K562 (cell line): ENCODE results near the gene TENT5A. TPM values are rescaled to one million over a fixed set of nuclear protein-coding genes. Genes with fewer than 3 reads are reported as not detected.

Experiments
- ATAC-seq: fragments of 200-7000 bp; cut with Tn5 transposase; 3 replicates; pipeline ENCODE4 v1.9.1; 2020; ENCODE audit warnings: moderate library complexity
- BruUV-seq: library from RNA; stranded (reverse); fragments of 400-500 nt; replicated peaks from 2 replicates; lab custom pipeline; 2021; lab: Mats Ljungman, UMichigan
- CTCF ChIA-PET: fragments of 300-600 bp; formaldehyde crosslinking; extraction: SDS; loops from one replicate; lab custom pipeline; 2021; ENCODE audit warnings: low intra/inter-chr PET ratio; lab: Yijun Ruan, JAX
- POLR2A ChIA-PET: fragments of 300-600, 350-650 bp; sonication (Branson Sonifier 250); formaldehyde crosslinking; extraction: SDS; loops from one replicate; lab custom pipeline; 2021; ENCODE audit warnings: antibody characterized with exemption, inconsistent platforms; lab: Yijun Ruan, JAX
- DNase-seq, 4 experiments: peaks; one replicate each; pipeline versions ENCODE4 v3.0.0 to v3.0.0-alpha.2; 2011 to 2018; ENCODE audit warnings: low spot score in 3 of 4, mixed read lengths in 3 of 4; ENCODE audit errors: extremely low read depth in 1 of 4
- FAIRE-seq: peaks from 2 replicates; lab custom pipeline; 2011; peaks lifted over from hg19 to GRCh38; lab: Jason Lieb, UNC
- H2AFZ ChIP-seq: 2 replicates; pipeline ENCODE4 v1.6.0; 2011; ENCODE audit warnings: low read depth, low read length, control low read depth, inconsistent platforms
- H3K27ac ChIP-seq: fragments of 200-600 bp; 3 replicates; pipeline ENCODE4 v1.8.0; 2011; ENCODE audit warnings: low read depth, mild to moderate bottlenecking, control low read depth, inconsistent platforms, low read length, moderate library complexity, mixed read lengths; ENCODE audit errors: extremely low read depth
- H3K27me3 ChIP-seq, 2 experiments: fragments of 300-600 bp in 1 of 2; 2 replicates in 1 of 2; 3 replicates in 1 of 2; pipeline versions ENCODE4 v1.6.0 to v1.8.0; 2011; ENCODE audit warnings: inconsistent platforms in 2 of 2, low read length in 2 of 2, mild to moderate bottlenecking in 1 of 2, mixed read lengths in 1 of 2, moderate library complexity in 1 of 2; ENCODE audit not compliant: control insufficient read depth in 2 of 2, insufficient read depth in 2 of 2
- H3K36me3 ChIP-seq: fragments of 300-600 bp; 3 replicates; pipeline ENCODE4 v1.8.0; 2011; ENCODE audit warnings: mild to moderate bottlenecking, low read length, inconsistent platforms; ENCODE audit not compliant: control insufficient read depth, insufficient read depth
- H3K4me1 ChIP-seq, 2 experiments: fragments of 200-600 bp in 1 of 2; replicated peaks in 1 of 2; 2 replicates in 1 of 2; 3 replicates in 1 of 2; pipeline versions ENCODE4 v1.5.1 to v1.8.0; 2011; ENCODE audit warnings: inconsistent platforms in 2 of 2, low read length in 2 of 2, mild to moderate bottlenecking in 1 of 2, mixed read lengths in 1 of 2, moderate library complexity in 1 of 2; ENCODE audit not compliant: control insufficient read depth in 2 of 2, insufficient read depth in 2 of 2
- H3K4me2 ChIP-seq: 2 replicates; pipeline ENCODE4 v1.6.1; 2011; ENCODE audit warnings: low read length, control low read depth, inconsistent platforms, mixed read lengths; ENCODE audit not compliant: insufficient read depth
- H3K4me3 ChIP-seq: fragments of 200-600 bp; sonication (generic), shearing (Covaris generic); 2 replicates; pipeline ENCODE4 v1.5.1; 2016; ENCODE audit warnings: control low read depth, inconsistent platforms
- H3K79me2 ChIP-seq: fragments of 200-600 bp; 3 replicates; pipeline ENCODE4 v1.8.0; 2011; ENCODE audit warnings: low read length, inconsistent platforms; ENCODE audit not compliant: control insufficient read depth, insufficient read depth
- H3K9ac ChIP-seq, 2 experiments: 2 replicates each; pipeline versions ENCODE4 v1.6.0 to v1.6.1; 2011; ENCODE audit warnings: low read depth in 2 of 2, low read length in 2 of 2, control low read depth in 1 of 2, inconsistent platforms in 1 of 2, mild to moderate bottlenecking in 1 of 2, mixed read lengths in 1 of 2; ENCODE audit not compliant: insufficient read depth in 1 of 2
- H3K9me1 ChIP-seq: one replicate; pipeline ENCODE4 v1.6.0; 2011; ENCODE audit warnings: inconsistent platforms, mild to moderate bottlenecking, low read length, moderate library complexity; ENCODE audit not compliant: control insufficient read depth, insufficient read depth
- H3K9me3 ChIP-seq: replicated peaks from 2 replicates; pipeline ENCODE4 v1.5.1; 2011; ENCODE audit warnings: low read depth, low read length, inconsistent platforms; ENCODE audit not compliant: control insufficient read depth, insufficient read depth
- H4K20me1 ChIP-seq: replicated peaks from 2 replicates; pipeline ENCODE4 v1.6.1; 2011; ENCODE audit warnings: low read length, inconsistent platforms, mixed read lengths; ENCODE audit not compliant: control insufficient read depth, insufficient read depth
- CGGBP1 ChIP-seq: fragments of 250-450 bp; sonication (Bioruptor Pico); IDR thresholded peaks from 2 replicates; pipeline ENCODE4 v1.9.0; 2021; ENCODE audit warnings: mild to moderate bottlenecking
- CTCFL ChIP-seq: IDR thresholded peaks from 2 replicates; pipeline ENCODE4 v1.6.1; 2011; ENCODE audit warnings: borderline replicate concordance, low read depth, mild to moderate bottlenecking, moderate library complexity, low read length; ENCODE audit not compliant: insufficient read depth, poor library complexity, severe bottlenecking
- DDX20 ChIP-seq: fragments of 450-650 bp; IDR thresholded peaks from 2 replicates; pipeline ENCODE4 v1.6.1; 2016; ENCODE audit warnings: missing genetic modification characterization, low read depth, mild to moderate bottlenecking, missing compliant biosample characterization, moderate library complexity
- EP400 ChIP-seq: fragments of 450-650 bp; IDR thresholded peaks from 2 replicates; pipeline ENCODE4 v1.6.1; 2017; ENCODE audit warnings: antibody characterized with exemption, mild to moderate bottlenecking, moderate library complexity
- FOXA3 ChIP-seq, 2 experiments: fragments of 450-650 bp in 1 of 2; sonication (generic) in 1 of 2; formaldehyde crosslinking; IDR thresholded peaks in 1 of 2; conservative IDR thresholded peaks in 1 of 2; 2 replicates each; pipeline versions ENCODE4 v1.4.0 to v1.8.0; 2020 to 2022; ENCODE audit warnings: mild to moderate bottlenecking in 2 of 2, missing genetic modification reagents in 1 of 2
- FOXP1 ChIP-seq: sonication (generic); formaldehyde crosslinking; IDR thresholded peaks from 2 replicates; pipeline ENCODE4 v1.8.0; 2022; ENCODE audit warnings: mild to moderate bottlenecking, missing genetic modification reagents
- GTF2F1 ChIP-seq: IDR thresholded peaks from 2 replicates; pipeline ENCODE4 v1.6.1; 2011; ENCODE audit warnings: low read depth, low read length, improper control_type of control experiment
- HES1 ChIP-seq: fragments of 450-650 bp; IDR thresholded peaks from 2 replicates; pipeline ENCODE4 v1.6.1; 2016; ENCODE audit warnings: low read depth, mild to moderate bottlenecking, moderate library complexity
- HSF4 ChIP-seq: fragments of 250-450 bp; sonication (Bioruptor Pico); IDR thresholded peaks from 2 replicates; pipeline ENCODE4 v2.1.2; 2022; ENCODE audit warnings: mild to moderate bottlenecking, moderate library complexity, borderline replicate concordance
- KDM2B ChIP-seq: fragments of 250-450 bp; sonication (Bioruptor Pico); IDR thresholded peaks from 2 replicates; pipeline ENCODE4 v1.8.0; 2021; ENCODE audit warnings: mild to moderate bottlenecking, moderate library complexity
- NFXL1 ChIP-seq: fragments of 450-650 bp; formaldehyde crosslinking; IDR thresholded peaks from 2 replicates; pipeline ENCODE4 v1.4.0; 2021; ENCODE audit warnings: mild to moderate bottlenecking
- RAD51 ChIP-seq: fragments of 450-650 bp; IDR thresholded peaks from 2 replicates; pipeline ENCODE4 v1.7.1; 2016; ENCODE audit warnings: low read depth, mild to moderate bottlenecking, borderline replicate concordance
- SMAD2 ChIP-seq: fragments of 150-350 bp; IDR thresholded peaks from 2 replicates; pipeline ENCODE4 v1.6.1; 2014; ENCODE audit warnings: low read depth, mild to moderate bottlenecking, low read length
- SMARCA4 ChIP-seq: fragments of 450-650 bp; IDR thresholded peaks from 2 replicates; pipeline ENCODE4 v1.6.1; 2016
- SNRNP70 ChIP-seq: fragments of 200-400 bp; formaldehyde crosslinking; optimal IDR thresholded peaks from 2 replicates; pipeline ENCODE3; 2017; ENCODE audit warnings: low read depth, low read length
- SREBF2 ChIP-seq: sonication (generic); formaldehyde crosslinking; IDR thresholded peaks from 2 replicates; pipeline ENCODE4 v1.4.0; 2020; ENCODE audit warnings: mild to moderate bottlenecking, missing genetic modification reagents
- TBL1XR1 ChIP-seq, 2 experiments: IDR thresholded peaks; 2 replicates each; pipeline ENCODE4 v1.6.1; 2012; ENCODE audit warnings: improper control_type of control experiment in 2 of 2, low read length in 2 of 2, mild to moderate bottlenecking in 1 of 2
- TRIM28 ChIP-seq: fragments of 450-650 bp; IDR thresholded peaks from 2 replicates; pipeline ENCODE4 v1.6.1; 2017
- ZNF408 ChIP-seq: fragments of 250-450 bp; sonication (Bioruptor Pico); IDR thresholded peaks from 2 replicates; pipeline ENCODE4 v1.4.0; 2020; ENCODE audit warnings: low read depth, mild to moderate bottlenecking, moderate library complexity
- ZNF584 ChIP-seq: fragments of 200-800 bp; sonication (Bioruptor generic); IDR thresholded peaks from 2 replicates; pipeline ENCODE4 v1.6.1; 2016; ENCODE audit warnings: low read depth, mild to moderate bottlenecking, missing genetic modification characterization, missing compliant biosample characterization
- WGBS: fragments of 100-300 bp; shearing (Covaris generic); methylation state at CpG from one replicate; pipeline ENCODE4 v1.1.6; 2016; ENCODE audit warnings: low coverage, mixed read lengths; ENCODE audit not compliant: insufficient coverage; ENCODE audit errors: missing lambda C conversion rate; 5-methylcytosine and 5-hydroxymethylcytosine counted together
- in situ Hi-C: fragments of 300-500 bp; cut with MboI; formaldehyde crosslinking; loops from 4 replicates; pipeline ENCODE4 v1.15.0; 2018; ENCODE audit warnings: inconsistent platforms, mixed read lengths
- intact Hi-C: fragments of 100-400 bp; cut with micrococcal nuclease; formaldehyde crosslinking; loops from 2 replicates; pipeline ENCODE4 v1.14.2; 2022
- polyA plus RNA-seq, 8 experiments: library from polyadenylated mRNA; depleted of rRNA in 4 of 8; stranded (reverse) in 5 of 8; unstranded in 3 of 8; fragments of >200 nt; fragmentation: Nextera tagmentation in 2 of 8; fragmentation: Illumina TruSeq in 1 of 8; extraction: Ambion mirVana in 2 of 8; extraction: Trizol in 1 of 8; gene quantifications; 2 replicates each; pipeline versions ENCODE4 v1.2.1 to v1.2.3, GENCODE V29; 2011 to 2014; ENCODE audit warnings: inconsistent platforms in 1 of 8, missing spikeins in 1 of 8
- total RNA-seq, 7 experiments: library from RNA; depleted of rRNA in 6 of 7; stranded (reverse); fragments of >200 nt in 6 of 7; fragmentation: Illumina TruSeq in 2 of 7; extraction: Trizol in 2 of 7; gene quantifications; 2 replicates each; pipeline versions ENCODE4 v1.2.1 to v1.2.3, GENCODE V29; 2011 to 2021; ENCODE audit warnings: low replicate concordance in 1 of 7

TENT5A gene
- total and polyA plus RNA-seq, 9 of the 15 experiments (the other 6 are each of a cell fraction or from before 2014, with no cell fraction given): 0.77 to 2.3 (median 1.3) TPM

GRCh38 chr6:81736428-81736827 is 16.1 kb downstream of the TENT5A start (continued):
- TF ChIP-seq KDM2B (CRISPR knock-in tag): no peak
- TF ChIP-seq SMARCA4: no peak
- no peak for TF ChIP-seq ZNF408
- no peak for TF ChIP-seq ZNF584 (CRISPR knock-in tag)
- TF ChIP-seq FOXA3 (CRISPR knock-in tag; conservative IDR thresholded peaks at IDR 0.05 in 1 of 2, IDR thresholded peaks at IDR 0.05 in 1 of 2): no peak
- TF ChIP-seq EP400: no peak
- TF ChIP-seq GTF2F1: no peak
- no peak for TF ChIP-seq SREBF2 (CRISPR knock-in tag)
- TF ChIP-seq TBL1XR1 (IDR thresholded peaks at IDR 0.05; ENCODE audit: low read length in 2 of 2): no peak

- Histone ChIP-seq H4K20me1 (no peaks in the 10 kb centered on the region), H3K9ac (no peak overlapping the region), H3K27me3 (no peaks in the 10 kb centered on the region), H3K79me2 (no peaks in the 10 kb centered on the region), H3K4me2 (no peak overlapping the region), H3K36me3 (no peaks in the 10 kb centered on the region), H3K27ac (no peak overlapping the region), H3K4me3 (no peak overlapping the region), H3K9me1 (no peaks in the 10 kb centered on the region), H2AFZ (no peak overlapping the region), H3K9me3 (no peaks in the 10 kb centered on the region), H3K4me1 (no peaks in the 10 kb centered on the region)
- BruUV-seq: no TSS peak
- ATAC-seq: no peak
- no peak for FAIRE-seq
- no peak for DNase-seq
- ChIA-PET POLR2A (no interaction called here), CTCF (no interaction called here)
- WGBS: 0% methylated on average over 1 of the region's 1 CpG
- in situ Hi-C loops (no loop called here), intact Hi-C loops (no loop called here)
- TF ChIP-seq DDX20 (no peak), TRIM28 (no peak), CTCFL (no peak), SMAD2 (no peak), HES1 (no peak), FOXP1 (CRISPR knock-in tag) (no peak), HSF4 (CRISPR knock-in tag) (no peak), CGGBP1 (no peak), RAD51 (no peak), NFXL1 (CRISPR knock-in tag) (no peak), SNRNP70 (no peak)
These were observed 16.6 kb downstream of the TENT5A start for GRCh38 chr6:81735756-81736380.
